NB4 (cell line): ENCODE measurements around the gene ZNF688.
A peak's percentile ranks its signal among the peaks of the same experiment; 100 is the strongest.

Source experiments
- DNase-seq: peaks from one replicate; pipeline ENCODE4 v3.0.0; 2010; ENCODE audit warnings: low read depth
- H3K4me3 ChIP-seq: one replicate; pipeline ENCODE4 v1.5.1; 2011; ENCODE audit warnings: mild to moderate bottlenecking, low read depth, low read length, moderate library complexity
- MAX ChIP-seq: IDR thresholded peaks from 2 replicates; pipeline ENCODE4 v1.6.1; 2011; ENCODE audit warnings: low read depth, low read length
- MYC ChIP-seq: IDR thresholded peaks from 2 replicates; pipeline ENCODE4 v1.6.1; 2011; ENCODE audit warnings: low read depth, low read length
- POLR2A ChIP-seq: IDR thresholded peaks from 2 replicates; pipeline ENCODE4 v1.6.1; 2011; ENCODE audit warnings: mild to moderate bottlenecking; ENCODE audit not compliant: insufficient read length; ENCODE audit errors: extremely low read depth
- TF ChIP-seq, protein P1 (sequence below): IDR thresholded peaks from one replicate; pipeline ENCODE4 v1.5.1; 2012; ENCODE audit warnings: low read depth, low read length

ZNF688 gene

GRCh38 chr16:30588651-30589050 is 17.1 kb upstream of the ZNF688 start:
- no peak overlapping the region for H3K4me3 ChIP-seq
- TF ChIP-seq MYC: no peak
- no peak for TF ChIP-seq POLR2A
- no peak for TF ChIP-seq MAX
- TF ChIP-seq, protein P1, sequence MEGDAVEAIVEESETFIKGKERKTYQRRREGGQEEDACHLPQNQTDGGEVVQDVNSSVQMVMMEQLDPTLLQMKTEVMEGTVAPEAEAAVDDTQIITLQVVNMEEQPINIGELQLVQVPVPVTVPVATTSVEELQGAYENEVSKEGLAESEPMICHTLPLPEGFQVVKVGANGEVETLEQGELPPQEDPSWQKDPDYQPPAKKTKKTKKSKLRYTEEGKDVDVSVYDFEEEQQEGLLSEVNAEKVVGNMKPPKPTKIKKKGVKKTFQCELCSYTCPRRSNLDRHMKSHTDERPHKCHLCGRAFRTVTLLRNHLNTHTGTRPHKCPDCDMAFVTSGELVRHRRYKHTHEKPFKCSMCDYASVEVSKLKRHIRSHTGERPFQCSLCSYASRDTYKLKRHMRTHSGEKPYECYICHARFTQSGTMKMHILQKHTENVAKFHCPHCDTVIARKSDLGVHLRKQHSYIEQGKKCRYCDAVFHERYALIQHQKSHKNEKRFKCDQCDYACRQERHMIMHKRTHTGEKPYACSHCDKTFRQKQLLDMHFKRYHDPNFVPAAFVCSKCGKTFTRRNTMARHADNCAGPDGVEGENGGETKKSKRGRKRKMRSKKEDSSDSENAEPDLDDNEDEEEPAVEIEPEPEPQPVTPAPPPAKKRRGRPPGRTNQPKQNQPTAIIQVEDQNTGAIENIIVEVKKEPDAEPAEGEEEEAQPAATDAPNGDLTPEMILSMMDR: no peak
- no peak for DNase-seq

GRCh38 chr16:30585400-30586191 is 14.1 kb upstream of the ZNF688 start, which contains the start of gene ZNF785:
Gene ZNF785, minus strand, starts transcription at chr16:30585697. Its CDS starts 86 bp downstream, at chr16:30585611.
- TF ChIP-seq, protein P1: no peak
- peak; percentile 50 for TF ChIP-seq POLR2A
- peak; percentile 100 for TF ChIP-seq MYC
- peak; percentile 98 for TF ChIP-seq MAX
- DNase-seq: peak; percentile 99
- H3K4me3 ChIP-seq: peak within 1 kb of the TSS; percentile 97

GRCh38 chr16:30585022-30585399 is 13.5 kb upstream of the ZNF688 start:
- DNase-seq: peak; percentile 59
- peak overlapping the region; percentile 97 for H3K4me3 ChIP-seq

DNA sequence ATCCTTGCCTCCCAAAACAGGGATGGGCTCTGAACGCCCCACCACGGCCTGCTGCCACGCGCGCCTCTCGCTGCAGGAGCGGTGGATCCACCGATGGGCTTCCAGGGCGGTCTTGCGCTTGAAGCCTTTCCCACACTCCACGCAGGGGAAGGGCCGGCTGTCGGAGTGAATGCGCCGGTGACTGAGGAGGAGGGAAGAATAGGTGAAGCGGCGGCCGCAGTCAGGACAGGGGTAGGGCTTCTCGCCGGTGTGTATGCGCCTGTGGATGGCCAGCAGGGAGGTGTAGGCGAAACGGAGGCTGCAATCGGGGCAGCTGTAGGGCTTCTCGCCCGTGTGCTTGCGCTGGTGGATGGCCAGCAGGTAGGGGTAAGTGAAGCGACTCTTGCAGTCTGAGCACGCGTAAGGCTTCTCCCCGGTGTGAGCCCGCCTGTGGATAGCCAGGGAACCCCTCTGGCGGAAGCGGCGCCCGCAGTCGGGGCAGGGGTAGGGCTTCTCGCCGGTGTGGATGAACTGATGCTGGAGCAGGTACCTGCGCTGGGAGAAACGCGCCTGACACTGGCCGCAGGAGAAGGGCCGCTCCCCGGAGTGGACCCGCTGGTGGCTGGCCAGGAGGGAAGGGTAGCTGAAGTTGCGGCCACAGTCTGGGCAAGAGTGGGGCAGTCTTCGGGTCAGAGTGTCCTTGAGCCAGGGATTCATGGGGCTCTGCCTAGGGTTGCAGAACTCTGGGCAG is 11.3 kb upstream of the ZNF688 start:
- H3K4me3 ChIP-seq: no peak overlapping the region
- DNase-seq: no peak
- TF ChIP-seq, protein P1: no peak
- TF ChIP-seq MAX: no peak
- TF ChIP-seq MYC: no peak

More at GRCh38 chr16:30585022-30585399, 13.5 kb upstream of the ZNF688 start:
- TF ChIP-seq POLR2A: no peak
- no peak for TF ChIP-seq MAX
- TF ChIP-seq MYC: 0 out of 2 replicates have a peak, but pooled peaks have one; percentile 13

DNA sequence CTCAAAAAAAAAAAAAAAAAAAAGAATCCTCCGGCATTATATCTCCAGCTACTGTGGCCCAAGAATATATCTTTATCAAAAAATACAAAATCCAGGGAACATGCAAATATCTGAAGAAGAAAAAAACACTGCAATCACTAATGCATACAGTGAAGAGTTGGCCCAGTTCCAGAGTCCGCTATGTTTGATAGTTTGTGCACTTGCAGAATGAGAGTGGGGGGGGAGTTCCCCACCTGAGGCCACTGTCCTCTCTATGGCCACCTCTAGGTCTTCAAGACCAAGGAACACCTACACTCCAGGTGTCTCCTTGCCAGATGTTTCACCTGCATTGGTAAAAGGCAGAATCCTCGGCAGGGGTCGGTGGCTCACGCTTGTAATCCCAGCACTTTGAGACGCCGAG is 9.9 kb upstream of the ZNF688 start:
- no peak for DNase-seq
- H3K4me3 ChIP-seq: no peak overlapping the region
- TF ChIP-seq POLR2A (no peak), MAX (no peak), MYC (no peak)
- TF ChIP-seq, protein P1: no peak

GRCh38 chr16:30574678-30575077 is 3.2 kb upstream of the ZNF688 start:
- TF ChIP-seq MAX (no peak), POLR2A (no peak)
- no peak overlapping the region for H3K4me3 ChIP-seq
- DNase-seq: no peak
